CD1c-positive myeloid dendritic cell (primary cell): ENCODE measurements around the gene LRIG1.

Source experiments
- DNase-seq: peaks from one replicate; pipeline ENCODE4 v3.0.0-alpha.2; 2016; ENCODE audit errors: extremely low spot score

The LRIG1 gene

GRCh38 chr3:66470285-66470684 lies 30.5 kb downstream of the LRIG1 start:
- no peak for DNase-seq

DNA sequence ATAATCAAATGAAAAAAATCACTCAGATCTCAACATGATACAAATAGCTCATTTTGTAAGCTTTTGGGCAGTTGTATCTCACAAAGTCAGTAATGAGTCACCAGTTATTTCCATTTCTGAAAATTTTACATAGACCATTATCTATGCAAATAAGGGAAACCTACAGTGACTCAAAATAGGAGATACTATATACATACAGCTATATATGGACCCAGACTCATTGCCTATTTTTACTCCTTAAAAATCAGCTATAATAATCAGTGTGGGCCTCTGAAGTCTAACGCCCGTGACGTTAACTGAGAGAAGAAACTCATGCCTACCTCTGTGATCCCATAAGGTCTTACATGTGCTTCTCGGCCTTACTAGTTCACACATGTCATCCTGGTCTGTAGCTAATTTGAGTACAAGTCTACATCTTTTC lies 31.6 kb downstream of the LRIG1 start:
- DNase-seq, result no peak

- no peak for DNase-seq
These were observed 32.7 kb downstream of the LRIG1 start for GRCh38 chr3:66467996-66468735.

GRCh38 chr3:66466606-66467270 lies 34.1 kb downstream of the LRIG1 start:
- no peak for DNase-seq

DNA sequence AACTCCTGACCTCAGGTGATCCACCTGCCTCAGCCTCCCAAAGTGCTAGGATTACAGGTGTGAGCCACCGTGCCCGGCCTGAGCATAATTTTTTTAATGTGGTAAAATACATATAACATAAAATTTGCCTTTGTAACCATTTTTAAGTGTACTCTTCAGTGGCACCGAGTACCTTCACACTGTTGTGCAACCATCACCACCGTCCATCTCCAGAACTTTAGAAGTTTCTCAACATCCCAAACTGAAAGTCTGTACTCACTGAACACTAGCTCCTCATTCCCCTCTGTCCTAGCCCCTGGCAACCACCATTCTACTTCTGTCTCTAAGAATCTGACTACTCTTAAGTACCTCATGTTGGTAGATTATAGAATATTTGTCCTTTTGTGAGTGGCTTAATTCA lies 35.2 kb downstream of the LRIG1 start:
- DNase-seq, result no peak

DNA sequence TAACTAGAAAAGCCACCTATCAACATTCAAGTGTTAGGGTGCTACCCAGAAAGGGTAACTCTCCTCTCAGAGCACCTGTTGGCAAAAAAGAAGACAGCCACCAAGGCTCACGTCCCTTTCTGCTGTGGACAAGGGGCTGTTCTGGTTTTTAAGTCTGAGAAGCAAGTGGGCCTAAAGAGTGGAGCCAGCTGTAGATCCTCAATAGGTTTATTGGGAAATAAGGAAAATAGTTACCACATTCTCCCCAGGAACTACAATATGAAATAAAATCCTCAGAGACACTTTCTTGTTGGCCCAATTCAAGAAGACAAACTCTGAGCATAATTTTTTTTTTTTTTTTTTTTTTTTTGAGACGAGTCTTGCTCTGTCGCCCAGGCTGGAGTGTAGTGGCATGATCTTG lies 35.8 kb downstream of the LRIG1 start:
- DNase-seq, result no peak

GRCh38 chr3:66464512-66464894 lies 36.3 kb downstream of the LRIG1 start:
- no peak for DNase-seq

DNA sequence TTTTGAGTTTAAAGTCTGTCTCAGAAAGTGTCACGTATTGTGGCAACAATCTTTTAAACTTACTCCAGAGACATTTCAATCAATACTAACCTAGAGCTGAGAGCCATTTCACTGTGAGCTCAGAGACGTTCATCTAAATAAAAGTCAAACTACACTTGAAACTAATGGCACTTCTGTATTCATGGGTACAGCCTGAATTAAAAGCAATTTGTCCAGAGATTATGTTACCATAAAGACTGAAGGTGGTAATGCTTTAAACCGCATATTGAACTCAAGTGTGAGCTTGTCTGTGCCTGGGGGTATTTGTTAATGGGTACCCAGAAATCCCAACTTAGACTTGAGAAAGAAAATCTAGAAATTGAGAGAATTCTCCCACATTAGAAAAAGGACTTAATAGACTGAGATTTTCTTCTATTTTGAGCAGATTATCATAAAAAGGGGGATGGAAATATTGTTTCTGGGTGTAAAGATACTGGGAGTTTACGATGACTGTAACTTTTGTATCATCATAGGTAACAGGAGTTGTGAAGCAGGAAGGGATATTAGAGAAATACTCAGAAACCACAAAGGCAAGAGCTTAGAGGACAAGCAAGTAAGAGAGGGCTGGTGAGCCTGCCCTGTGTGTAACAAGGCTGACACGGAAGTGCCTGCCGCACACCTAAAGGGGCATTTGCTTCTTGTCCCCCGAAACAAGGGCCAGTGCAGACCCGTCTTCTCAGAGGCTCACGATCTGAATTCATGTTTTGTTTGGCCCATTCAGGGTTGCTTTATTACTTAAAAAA lies 36.9 kb downstream of the LRIG1 start:
- no peak for DNase-seq

- DNase-seq, result no peak
These were observed 37.7 kb downstream of the LRIG1 start for GRCh38 chr3:66463054-66463631.

GRCh38 chr3:66457252-66457651 lies 43.6 kb downstream of the LRIG1 start:
- DNase-seq, result no peak

DNA sequence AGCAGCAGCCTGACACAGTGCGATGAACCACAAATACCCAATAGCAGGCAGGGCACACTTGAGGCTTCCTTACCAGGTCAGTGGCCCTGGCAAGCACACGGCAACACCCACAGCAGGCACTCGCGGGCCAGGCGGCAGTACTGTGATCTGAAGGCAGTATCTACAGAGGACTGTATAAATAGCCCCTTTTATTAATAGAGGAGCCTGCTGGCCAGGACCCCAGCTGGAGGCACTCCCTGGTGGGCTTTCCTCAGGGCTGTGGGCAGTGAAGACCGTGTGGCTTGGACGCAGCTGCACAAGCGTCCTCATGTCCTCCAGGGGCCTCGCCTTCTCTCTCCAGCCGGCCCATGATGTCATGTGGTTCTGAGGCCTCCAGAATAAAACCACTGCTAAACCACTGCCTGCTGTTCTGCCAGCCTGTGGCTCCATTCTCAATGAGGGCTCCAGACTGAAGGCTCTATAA lies 44.1 kb downstream of the LRIG1 start:
- no peak for DNase-seq

GRCh38 chr3:66454464-66454859 lies 46.4 kb downstream of the LRIG1 start:
- no peak for DNase-seq

DNA sequence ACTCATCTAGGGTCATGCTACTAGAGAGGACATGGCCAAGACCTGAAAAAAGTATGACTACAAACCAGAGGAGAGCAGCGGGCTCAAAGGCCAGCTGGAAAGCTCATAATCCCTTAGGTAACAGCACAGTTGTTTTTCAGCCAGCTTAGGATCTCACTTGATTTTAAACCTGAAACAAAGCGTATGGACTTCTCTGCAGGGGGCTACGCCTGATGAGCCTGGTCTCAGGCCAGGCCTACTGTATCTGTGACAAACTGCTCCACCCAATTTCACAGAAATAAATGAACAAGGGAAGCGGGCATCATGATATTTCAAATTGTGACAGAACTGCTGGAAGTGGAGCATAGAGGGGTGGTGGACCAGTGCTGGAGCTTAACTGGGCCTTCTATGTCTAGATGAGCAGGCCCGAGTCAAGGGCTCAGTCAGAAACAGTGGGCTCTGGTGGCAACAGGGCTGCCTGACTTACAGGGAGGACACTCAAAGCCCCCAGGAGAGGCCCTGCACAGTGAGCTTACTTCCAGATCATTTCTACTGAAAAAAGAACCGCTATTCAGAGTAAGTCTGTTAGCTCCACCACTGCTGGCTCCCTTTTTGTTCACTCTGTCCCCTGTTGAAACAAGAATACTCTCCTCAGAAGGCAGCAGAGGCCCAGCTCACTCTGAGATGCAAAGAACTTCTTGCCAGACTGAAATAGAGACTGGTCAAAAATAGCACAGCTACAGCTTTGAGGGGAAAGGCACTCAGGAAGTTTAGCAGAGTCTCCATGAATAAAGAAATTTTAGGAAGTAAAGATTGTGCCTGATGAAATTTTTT lies 47.0 kb downstream of the LRIG1 start:
- DNase-seq, result no peak

GRCh38 chr3:66452303-66453011 lies 48.4 kb downstream of the LRIG1 start:
- DNase-seq, result no peak

DNA sequence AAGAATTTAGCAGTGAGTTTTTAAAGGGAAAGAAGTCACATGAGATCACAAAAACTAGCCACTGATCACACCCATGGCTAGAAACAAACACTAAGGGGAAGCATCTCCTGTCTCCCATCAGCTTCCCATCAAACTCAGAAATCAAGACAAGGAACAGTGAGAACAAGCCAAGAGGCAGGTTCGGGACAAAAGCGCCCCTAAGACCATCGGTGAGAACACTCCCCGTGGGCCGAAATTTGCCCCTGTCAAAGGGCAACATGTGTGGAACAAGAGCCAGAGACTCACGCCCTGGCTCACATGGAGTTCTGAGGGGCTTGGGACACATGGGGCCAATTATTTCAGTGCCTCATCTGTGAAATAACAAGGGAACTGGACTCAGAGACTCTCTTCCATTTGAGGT lies 49.1 kb downstream of the LRIG1 start:
- DNase-seq, result no peak

GRCh38 chr3:66450390-66451022 lies 50.3 kb downstream of the LRIG1 start:
- DNase-seq, result no peak

- no peak for DNase-seq
These were observed 51.3 kb downstream of the LRIG1 start for GRCh38 chr3:66449411-66449974.

- DNase-seq, result no peak
These were observed 56.6 kb downstream of the LRIG1 start for GRCh38 chr3:66444146-66444644.

- no peak for DNase-seq
These were observed 57.6 kb downstream of the LRIG1 start for GRCh38 chr3:66443118-66443803.
